ENCODE data around the gene VAV2.

Gene VAV2

GRCh38 chr9:133742849-133743444 is 249.2 kb downstream of the VAV2 start:
- Histone ChIP-seq H3K9ac (no peak overlapping the region), H3K27me3 (no peaks in the 10 kb centered on the region), H3K27ac (no peak overlapping the region), H3K4me2 (no peak overlapping the region), H3K4me3 (no peak overlapping the region), H4K20me1 (peaks cover under 1% of the 10 kb centered on the region; the same call in 1 of the 2 replicates), H3K9me3 (no peaks in the 10 kb centered on the region; the same call in 1 of the 2 replicates), H3K4me1 (peaks cover 27% of the 10 kb centered on the region), H3K36me3 (no peaks in the 10 kb centered on the region)
- no peak for TF ChIP-seq Cebpa-rat (IDR thresholded peaks at IDR 0.05)

GRCh38 chr9:133742251-133742650 is 249.9 kb downstream of the VAV2 start:
- Histone ChIP-seq H3K4me1 (peaks cover 34% of the 10 kb centered on the region), H3K4me3 (no peak overlapping the region), H3K27me3 (no peaks in the 10 kb centered on the region), H3K36me3 (no peaks in the 10 kb centered on the region), H3K4me2 (no peak overlapping the region), H4K20me1 (peaks cover 7% of the 10 kb centered on the region), H3K9me3 (no peaks in the 10 kb centered on the region; the same call in 1 of the 2 replicates), H3K9ac (no peak overlapping the region), H3K27ac (no peak overlapping the region)
- TF ChIP-seq Cebpa-rat (IDR thresholded peaks at IDR 0.05): no peak

- H3K4me2 ChIP-seq: no peak overlapping the region
- H3K27me3 ChIP-seq: no peaks in the 10 kb centered on the region
- TF ChIP-seq Cebpa-rat (IDR thresholded peaks at IDR 0.05): no peak
- H3K4me1 ChIP-seq: peaks cover 39% of the 10 kb centered on the region
- H3K9ac ChIP-seq: no peak overlapping the region
- H3K9me3 ChIP-seq: no peaks in the 10 kb centered on the region; the same call in 1 of the 2 replicates
- no peak overlapping the region for H3K27ac ChIP-seq
- no peaks in the 10 kb centered on the region for H3K36me3 ChIP-seq
- H3K4me3 ChIP-seq: no peak overlapping the region
- peaks cover 12% of the 10 kb centered on the region for H4K20me1 ChIP-seq
These were observed 250.4 kb downstream of the VAV2 start for GRCh38 chr9:133741716-133742115.

GRCh38 chr9:133740911-133741310 is 251.2 kb downstream of the VAV2 start:
- Histone ChIP-seq H4K20me1 (peaks cover 12% of the 10 kb centered on the region), H3K27me3 (no peaks in the 10 kb centered on the region), H3K4me1 (peaks cover 47% of the 10 kb centered on the region), H3K9me3 (no peaks in the 10 kb centered on the region; the same call in 1 of the 2 replicates), H3K4me2 (no peak overlapping the region), H3K4me3 (no peak overlapping the region), H3K27ac (no peak overlapping the region), H3K9ac (no peak overlapping the region), H3K36me3 (no peaks in the 10 kb centered on the region)
- TF ChIP-seq Cebpa-rat (IDR thresholded peaks at IDR 0.05): no peak

- no peaks in the 10 kb centered on the region for H3K36me3 ChIP-seq
- peaks cover 24% of the 10 kb centered on the region for H4K20me1 ChIP-seq
- H3K27me3 ChIP-seq: no peaks in the 10 kb centered on the region
- no peak for TF ChIP-seq Cebpa-rat (IDR thresholded peaks at IDR 0.05)
- H3K4me1 ChIP-seq: peaks cover 60% of the 10 kb centered on the region
- no peak overlapping the region for H3K27ac ChIP-seq
- H3K9ac ChIP-seq: no peak overlapping the region
- H3K9me3 ChIP-seq: no peaks in the 10 kb centered on the region
- H3K4me3 ChIP-seq: no peak overlapping the region
- H3K4me2 ChIP-seq: peak overlapping the region; percentile 100; the same call in 1 of the 2 replicates
These were observed 252.5 kb downstream of the VAV2 start for GRCh38 chr9:133739408-133740280.

GRCh38 chr9:133738640-133739225 is 253.4 kb downstream of the VAV2 start:
- Histone ChIP-seq H3K9ac (peak overlapping the region; percentile 41; the same call in 1 of the 2 replicates), H3K4me2 (peak overlapping the region; percentile 100), H3K4me3 (peak overlapping the region; percentile 55), H3K9me3 (no peaks in the 10 kb centered on the region), H3K27ac (peak overlapping the region; percentile 41; the same call in 1 of the 2 replicates), H3K36me3 (no peaks in the 10 kb centered on the region), H4K20me1 (peaks cover 34% of the 10 kb centered on the region), H3K4me1 (peaks cover 69% of the 10 kb centered on the region), H3K27me3 (no peaks in the 10 kb centered on the region)
- no peak for TF ChIP-seq Cebpa-rat (IDR thresholded peaks at IDR 0.05)

GRCh38 chr9:133737774-133738639 is 254.1 kb downstream of the VAV2 start, which contains the start of gene SARDH:
Gene SARDH, minus strand, starts transcription at chr9:133738352. Its CDS starts 4,179 bp downstream, at chr9:133734173.
- Histone ChIP-seq H3K27ac (peak within 1 kb of the TSS; percentile 41; the same call in 1 of the 2 replicates), H3K4me2 (peak within 1 kb of the TSS; percentile 100), H3K4me3 (peak within 1 kb of the TSS; percentile 55), H3K9ac (peak within 1 kb of the TSS; percentile 41; the same call in 1 of the 2 replicates), H3K27me3 (no peaks in the 10 kb centered on the region), H3K36me3 (no peaks in the 10 kb centered on the region), H3K4me1 (peaks cover 76% of the 10 kb centered on the region), H4K20me1 (peaks cover 41% of the 10 kb centered on the region), H3K9me3 (no peaks in the 10 kb centered on the region)
- no peak for TF ChIP-seq Cebpa-rat (IDR thresholded peaks at IDR 0.05)

GRCh38 chr9:133737071-133737773 is 254.9 kb downstream of the VAV2 start:
- Histone ChIP-seq H3K4me1 (peaks cover 78% of the 10 kb centered on the region), H3K9me3 (no peaks in the 10 kb centered on the region), H3K4me2 (peak overlapping the region; percentile 100), H3K36me3 (no peaks in the 10 kb centered on the region), H3K4me3 (peak overlapping the region; percentile 55), H4K20me1 (peaks cover 44% of the 10 kb centered on the region), H3K27me3 (no peaks in the 10 kb centered on the region), H3K27ac (no peak overlapping the region), H3K9ac (peak overlapping the region; percentile 41; the same call in 1 of the 2 replicates)
- TF ChIP-seq Cebpa-rat (IDR thresholded peaks at IDR 0.05): no peak
